Stimulated activated CD4-positive, alpha-beta T cell treated with anti-CD3 and anti-CD28 coated beads, Interleukin-1b, Interleukin-23, amount 100 ng/mL, for 1 hour (primary cell): ENCODE data around the gene MTCL1.

ENCODE experiments used
- DNase-seq, 2 donors: peaks; one replicate each; pipeline ENCODE4 v3.0.0-alpha.2; 2020; ENCODE audit warnings: low read depth in 2 of 2

Gene MTCL1

GRCh38 chr18:8793445-8794155 lies 88.2 kb downstream of the MTCL1 start:
- no peak for DNase-seq

- no peak for DNase-seq
Measured at GRCh38 chr18:8794156-8794933, 89.0 kb downstream of the MTCL1 start.

GRCh38 chr18:8794934-8795280 lies 89.6 kb downstream of the MTCL1 start:
- DNase-seq: no peak

- DNase-seq: no peak
Measured at GRCh38 chr18:8795586-8796325, 90.4 kb downstream of the MTCL1 start.

GRCh38 chr18:8797206-8797605 lies 91.8 kb downstream of the MTCL1 start:
- DNase-seq: no peak

GRCh38 chr18:8799001-8799400 lies 93.6 kb downstream of the MTCL1 start:
- DNase-seq: no peak

- DNase-seq: no peak
Measured at GRCh38 chr18:8799596-8800441, 94.5 kb downstream of the MTCL1 start.

GRCh38 chr18:8800445-8800844 lies 95.1 kb downstream of the MTCL1 start:
- no peak for DNase-seq

GRCh38 chr18:8800876-8801262 lies 95.5 kb downstream of the MTCL1 start:
- DNase-seq: no peak

GRCh38 chr18:8801263-8801901 lies 96.0 kb downstream of the MTCL1 start:
- DNase-seq: no peak

GRCh38 chr18:8802017-8802672 lies 96.8 kb downstream of the MTCL1 start:
- no peak for DNase-seq

- no peak for DNase-seq
Measured at GRCh38 chr18:8803063-8803795, 97.9 kb downstream of the MTCL1 start.

GRCh38 chr18:8803957-8804356 lies 98.6 kb downstream of the MTCL1 start:
- no peak for DNase-seq

- DNase-seq: no peak
Measured at GRCh38 chr18:8805552-8805951, 100.2 kb downstream of the MTCL1 start.

- no peak for DNase-seq
Measured at GRCh38 chr18:8806100-8806797, 100.9 kb downstream of the MTCL1 start.

- DNase-seq: no peak
Measured at GRCh38 chr18:8806798-8807487, 101.6 kb downstream of the MTCL1 start.

- DNase-seq: no peak
Measured at GRCh38 chr18:8807488-8807805, 102.1 kb downstream of the MTCL1 start.

- no peak for DNase-seq
Measured at GRCh38 chr18:8808001-8808400, 102.6 kb downstream of the MTCL1 start.

GRCh38 chr18:8809514-8809913 lies 104.2 kb downstream of the MTCL1 start:
- DNase-seq: no peak
